ENCODE results near the gene AGO3.
"Not testable (repeated sequence)": the region's sequence is repeated elsewhere in the genome, so short reads cannot be mapped to it uniquely, and the experiment has no call there.

Gene AGO3

GRCh38 chr1:35930593-35931445, at the start of gene AGO3:
AGO3 (plus strand) TSS chr1:35931105; CDS start chr1:35931427, 322 bp downstream.
- peak; percentile 88 for DNase-seq

GRCh38 chr1:35881850-35882273, 49.0 kb upstream of the AGO3 start:
- no peak for DNase-seq

- DNase-seq, result no peak
These were observed 48.3 kb upstream of the AGO3 start for GRCh38 chr1:35882586-35882944.

- DNase-seq, result peak; percentile 95
These were observed 47.8 kb upstream of the AGO3 start, which contains the start of gene AGO1 for GRCh38 chr1:35882945-35883634. AGO1 (plus strand) TSS chr1:35883209; CDS start chr1:35883422, 213 bp downstream.

GRCh38 chr1:35883635-35884101, 47.2 kb upstream of the AGO3 start:
- peak; percentile 61 for DNase-seq

GRCh38 chr1:35884934-35885333, 46.0 kb upstream of the AGO3 start:
- DNase-seq, result no peak

GRCh38 chr1:35885961-35886558, 44.8 kb upstream of the AGO3 start:
- no peak for DNase-seq

GRCh38 chr1:35886577-35887431, 44.1 kb upstream of the AGO3 start:
- no peak for DNase-seq

GRCh38 chr1:35887508-35887907, 43.4 kb upstream of the AGO3 start:
- DNase-seq, result no peak

- DNase-seq, result no peak
These were observed 42.6 kb upstream of the AGO3 start for GRCh38 chr1:35888255-35888654.

- DNase-seq, result not testable (repeated sequence)
These were observed 41.9 kb upstream of the AGO3 start for GRCh38 chr1:35888981-35889380.

- no peak for DNase-seq
These were observed 37.6 kb upstream of the AGO3 start for GRCh38 chr1:35893051-35893879.

- no peak for DNase-seq
These were observed 36.7 kb upstream of the AGO3 start for GRCh38 chr1:35894183-35894582.

- no peak for DNase-seq
These were observed 36.2 kb upstream of the AGO3 start for GRCh38 chr1:35894656-35895055.

GRCh38 chr1:35899941-35900340, 31.0 kb upstream of the AGO3 start:
- DNase-seq, result no peak

- DNase-seq, result no peak
These were observed 29.7 kb upstream of the AGO3 start for GRCh38 chr1:35901235-35901634.

GRCh38 chr1:35902671-35903070, 28.2 kb upstream of the AGO3 start:
- DNase-seq, result no peak

- no peak for DNase-seq
These were observed 16.2 kb upstream of the AGO3 start for GRCh38 chr1:35914717-35915116.

- DNase-seq, result no peak
These were observed 15.2 kb upstream of the AGO3 start for GRCh38 chr1:35915693-35916092.

- no peak for DNase-seq
These were observed 7.1 kb upstream of the AGO3 start for GRCh38 chr1:35923791-35924221.

GRCh38 chr1:35924838-35925237, 6.1 kb upstream of the AGO3 start:
- DNase-seq, result no peak

- DNase-seq, result no peak
These were observed 5.2 kb upstream of the AGO3 start for GRCh38 chr1:35925741-35926140.
